Globus pallidus (tissue), 1 donor: ENCODE measurements around the gene FARS2.
"Not testable (repeated sequence)": the region's sequence is repeated elsewhere in the genome, so short reads cannot be mapped to it uniquely, and the experiment has no call there.

ENCODE experiments used
- DNase-seq: peaks from one replicate; pipeline ENCODE4 v3.0.0-alpha.2; 2015; ENCODE audit warnings: low spot score

FARS2 gene

GRCh38 chr6:5806406-5806805 is 545.1 kb downstream of the FARS2 start:
- DNase-seq = not testable (repeated sequence)

GRCh38 chr6:5809450-5809849 is 548.1 kb downstream of the FARS2 start:
- DNase-seq = no peak

GRCh38 chr6:5811997-5812396 is 550.7 kb downstream of the FARS2 start:
- no peak for DNase-seq

- no peak for DNase-seq
Measured at GRCh38 chr6:5813625-5814027, 552.3 kb downstream of the FARS2 start.

GRCh38 chr6:5814116-5814515 is 552.8 kb downstream of the FARS2 start:
- no peak for DNase-seq

- DNase-seq = no peak
Measured at GRCh38 chr6:5814901-5815300, 553.6 kb downstream of the FARS2 start.

GRCh38 chr6:5817869-5818268 is 556.6 kb downstream of the FARS2 start:
- DNase-seq = no peak

- no peak for DNase-seq
Measured at GRCh38 chr6:5818959-5819358, 557.6 kb downstream of the FARS2 start.
